Transverse colon (tissue), 4 donors: ENCODE results near the gene MRPL18.
"Not testable (repeated sequence)": the region's sequence is repeated elsewhere in the genome, so short reads cannot be mapped to it uniquely, and the experiment has no call there.

ENCODE experiments used
- CTCF ChIP-seq, 5 experiments: fragments of 200-600 bp in 3 of 5; fragments of 450-650 bp in 2 of 5; sonication (generic) in 3 of 5; IDR thresholded peaks; 1 replicate in 2 of 5; 2 replicates in 3 of 5; pipeline ENCODE4 v1.5.1; 2016 to 2017; ENCODE audit warnings: antibody characterized with exemption in 5 of 5, inconsistent platforms in 3 of 5, mild to moderate bottlenecking in 2 of 5, moderate library complexity in 1 of 5
- EP300 ChIP-seq: sonication (generic); formaldehyde crosslinking; IDR thresholded peaks from one replicate; pipeline ENCODE4 v1.6.1; 2017; ENCODE audit warnings: antibody characterized with exemption, low read depth
- POLR2A ChIP-seq: fragments of 450-650 bp; IDR thresholded peaks from one replicate; pipeline ENCODE4 v1.6.1; 2016; ENCODE audit warnings: antibody characterized with exemption, mild to moderate bottlenecking, moderate library complexity
- POLR2AphosphoS5 ChIP-seq, 3 donors: sonication (generic); formaldehyde crosslinking; IDR thresholded peaks; one replicate each; pipeline ENCODE4 v1.6.1; 2016; ENCODE audit warnings: antibody characterized with exemption in 3 of 3

- TF ChIP-seq POLR2AphosphoS5 (IDR thresholded peaks at IDR 0.05); POLR2A; CTCF (IDR thresholded peaks at IDR 0.05); EP300: not testable (repeated sequence)
These were observed 4.7 kb downstream of the MRPL18 start for GRCh38 chr6:159794976-159795375.
